ENCODE data around the gene CKMT1B.
"Not testable (repeated sequence)": the region's sequence is repeated elsewhere in the genome, so short reads cannot be mapped to it uniquely, and the experiment has no call there.

- not testable (repeated sequence) for TF ChIP-seq POLR2AphosphoS5, CTCF (IDR thresholded peaks at IDR 0.05)
Measured at GRCh38 chr15:43592841-43593240, 986 bp upstream of the CKMT1B start.
